HepG2 (cell line): Measurements from ENCODE around the gene MYL6B. TPM values are rescaled to one million over a fixed set of nuclear protein-coding genes. Genes with fewer than 3 reads are reported as not detected.

Experiments
- ATAC-seq: fragments of 200-7000 bp; cut with Tn5 transposase; 3 replicates; pipeline ENCODE4 v1.9.1; 2020; ENCODE audit warnings: mild to moderate bottlenecking, moderate library complexity
- BruUV-seq: library from RNA; stranded (reverse); fragments of 400-500 nt; replicated peaks from 2 replicates; lab custom pipeline; 2021; lab: Mats Ljungman, UMichigan
- CTCF ChIA-PET: fragments of 300-600 bp; formaldehyde crosslinking; extraction: SDS; loops from one replicate; lab custom pipeline; 2021; ENCODE audit warnings: low total read pairs, inconsistent platforms, low intra/inter-chr PET ratio; lab: Yijun Ruan, JAX
- POLR2A ChIA-PET: fragments of 350-600 bp; sonication (Branson Sonifier 250); formaldehyde crosslinking; loops from one replicate; lab custom pipeline; 2020; ENCODE audit warnings: antibody characterized with exemption, inconsistent platforms; lab: Yijun Ruan, JAX
- DNase-seq: peaks from one replicate; pipeline ENCODE4 v3.0.0-alpha.2; 2015; ENCODE audit warnings: low spot score
- FAIRE-seq: peaks from 3 replicates; lab custom pipeline; 2011; peaks lifted over from hg19 to GRCh38; lab: Jason Lieb, UNC
- H2AFZ ChIP-seq: one replicate; pipeline ENCODE4 v1.6.1; 2011; ENCODE audit warnings: low read length, inconsistent platforms
- H3K27ac ChIP-seq: fragments of 300-600 bp; 3 replicates; pipeline ENCODE4 v1.8.0; 2011; ENCODE audit warnings: mixed run types, mild to moderate bottlenecking, mixed read lengths, low read length, inconsistent platforms; ENCODE audit not compliant: insufficient read depth; ENCODE audit errors: extremely low read length
- H3K27me3 ChIP-seq, 2 experiments: fragments of 200-600 bp in 1 of 2; 2 replicates in 1 of 2; 3 replicates in 1 of 2; pipeline versions ENCODE4 v1.6.0 to v1.8.0; 2011; ENCODE audit warnings: low read length in 2 of 2, mild to moderate bottlenecking in 2 of 2, moderate library complexity in 2 of 2, inconsistent platforms in 1 of 2; ENCODE audit not compliant: insufficient read depth in 2 of 2, control insufficient read depth in 1 of 2
- H3K36me3 ChIP-seq, 2 experiments: fragments of 200-600 bp in 1 of 2; replicated peaks in 1 of 2; 2 replicates in 1 of 2; 3 replicates in 1 of 2; pipeline versions ENCODE4 v1.5.1 to v1.8.0; 2011; ENCODE audit warnings: low read length in 2 of 2, inconsistent platforms in 1 of 2; ENCODE audit not compliant: insufficient read depth in 2 of 2, control insufficient read depth in 1 of 2
- H3K4me1 ChIP-seq: 2 replicates; pipeline ENCODE4 v1.5.1; 2012; ENCODE audit warnings: low read length, inconsistent platforms; ENCODE audit not compliant: insufficient read depth
- H3K4me2 ChIP-seq: 2 replicates; pipeline ENCODE4 v1.6.0; 2011; ENCODE audit warnings: low read depth, low read length, inconsistent platforms
- H3K4me3 ChIP-seq, 3 experiments: fragments of 200-600 bp in 1 of 3; sonication (generic), shearing (Covaris generic) in 1 of 3; replicated peaks in 1 of 3; 2 replicates each; pipeline ENCODE4 v1.5.1; 2011 to 2016; ENCODE audit warnings: low read length in 3 of 3, inconsistent platforms in 2 of 3, low read depth in 2 of 3, mild to moderate bottlenecking in 2 of 3, control low read depth in 1 of 3, mixed read lengths in 1 of 3; ENCODE audit not compliant: insufficient read depth in 1 of 3
- H3K79me2 ChIP-seq: one replicate; pipeline ENCODE4 v1.6.1; 2011; ENCODE audit warnings: low read length, inconsistent platforms; ENCODE audit not compliant: insufficient read depth
- H3K9ac ChIP-seq: 2 replicates; pipeline ENCODE4 v1.6.0; 2011; ENCODE audit warnings: mild to moderate bottlenecking, low read depth, low read length, inconsistent platforms; ENCODE audit not compliant: insufficient read depth
- H3K9me3 ChIP-seq: 2 replicates; pipeline ENCODE4 v1.5.1; 2012; ENCODE audit warnings: mild to moderate bottlenecking, low read length
- H4K20me1 ChIP-seq: 2 replicates; pipeline ENCODE4 v1.6.0; 2011; ENCODE audit warnings: inconsistent platforms, mild to moderate bottlenecking, low read length, moderate library complexity; ENCODE audit not compliant: insufficient read depth
- MBD4 ChIP-seq: IDR thresholded peaks from 2 replicates; pipeline ENCODE4 v1.6.1; 2012; ENCODE audit warnings: low read length, inconsistent platforms, borderline replicate concordance
- NCOA1 ChIP-seq: sonication (generic); formaldehyde crosslinking; IDR thresholded peaks from 2 replicates; pipeline ENCODE4 v1.9.0; 2021; ENCODE audit warnings: missing genetic modification reagents
- POLR2A ChIP-seq, 2 experiments: IDR thresholded peaks; 2 replicates each; pipeline ENCODE4 v1.6.1; 2011; ENCODE audit warnings: low read depth in 2 of 2, low read length in 2 of 2, mild to moderate bottlenecking in 1 of 2, moderate library complexity in 1 of 2; ENCODE audit not compliant: insufficient read depth in 1 of 2
- POLR2G ChIP-seq: fragments of 200-400 bp; formaldehyde crosslinking; IDR thresholded peaks from 2 replicates; pipeline ENCODE4 v1.6.1; 2018; ENCODE audit warnings: mild to moderate bottlenecking, low read depth, low read length, moderate library complexity
- RBFOX2 ChIP-seq: fragments of 200-400 bp; formaldehyde crosslinking; IDR thresholded peaks from 2 replicates; pipeline ENCODE4 v1.6.1; 2017; ENCODE audit warnings: low read depth, mild to moderate bottlenecking, low read length
- TSC22D2 ChIP-seq: sonication (generic); formaldehyde crosslinking; IDR thresholded peaks from 2 replicates; pipeline ENCODE4 v1.5.1; 2020; ENCODE audit warnings: missing genetic modification reagents, mild to moderate bottlenecking, borderline replicate concordance
- WGBS: methylation state at CpG from one replicate; pipeline ENCODE4 v1.1.6; 2017; ENCODE audit warnings: low lambda C conversion rate; 5-methylcytosine and 5-hydroxymethylcytosine counted together
- in situ Hi-C: cut with HindIII; loops from 2 replicates; pipeline ENCODE4 v1.10.0; 2017; ENCODE audit warnings: low pct_unique_long_range_greater_than_20kb; ENCODE audit not compliant: extremely low pct_ligation_motif_present
- intact Hi-C: fragments of 100-400 bp; cut with micrococcal nuclease; formaldehyde crosslinking; loops from one replicate; pipeline ENCODE4 v1.10.0; 2022; ENCODE audit not compliant: unreplicated experiment
- polyA plus RNA-seq, 8 experiments: library from polyadenylated mRNA; depleted of rRNA in 3 of 8; stranded (reverse) in 7 of 8; unstranded in 1 of 8; fragments of >200 nt; fragmentation: Illumina TruSeq in 4 of 8; extraction: Trizol in 4 of 8; gene quantifications; 2 replicates each; pipeline versions ENCODE4 v1.2.1 to v1.2.3, GENCODE V29; 2011 to 2016; ENCODE audit warnings: low read depth in 4 of 8, missing spikeins in 1 of 8, mixed read lengths in 1 of 8; ENCODE audit not compliant: insufficient read depth in 1 of 8
- total RNA-seq, 5 experiments: library from RNA; depleted of rRNA; stranded (reverse); fragments of >200 nt; fragmentation: Illumina TruSeq; extraction: Trizol; gene quantifications; 2 replicates each; pipeline ENCODE4 v1.2.3, GENCODE V29; 2016; ENCODE audit warnings: low read depth in 1 of 5
- TF ChIP-seq, protein P1 (sequence below): sonication (generic); IDR thresholded peaks from 2 replicates; pipeline ENCODE4 v1.6.1; 2016; ENCODE audit warnings: low read depth, borderline replicate concordance

MYL6B gene
- total and polyA plus RNA-seq, 2 of the 13 experiments (the other 11 are each of a cell fraction or from before 2014, with no cell fraction given) = 75.7 to 88.7 TPM

DNA sequence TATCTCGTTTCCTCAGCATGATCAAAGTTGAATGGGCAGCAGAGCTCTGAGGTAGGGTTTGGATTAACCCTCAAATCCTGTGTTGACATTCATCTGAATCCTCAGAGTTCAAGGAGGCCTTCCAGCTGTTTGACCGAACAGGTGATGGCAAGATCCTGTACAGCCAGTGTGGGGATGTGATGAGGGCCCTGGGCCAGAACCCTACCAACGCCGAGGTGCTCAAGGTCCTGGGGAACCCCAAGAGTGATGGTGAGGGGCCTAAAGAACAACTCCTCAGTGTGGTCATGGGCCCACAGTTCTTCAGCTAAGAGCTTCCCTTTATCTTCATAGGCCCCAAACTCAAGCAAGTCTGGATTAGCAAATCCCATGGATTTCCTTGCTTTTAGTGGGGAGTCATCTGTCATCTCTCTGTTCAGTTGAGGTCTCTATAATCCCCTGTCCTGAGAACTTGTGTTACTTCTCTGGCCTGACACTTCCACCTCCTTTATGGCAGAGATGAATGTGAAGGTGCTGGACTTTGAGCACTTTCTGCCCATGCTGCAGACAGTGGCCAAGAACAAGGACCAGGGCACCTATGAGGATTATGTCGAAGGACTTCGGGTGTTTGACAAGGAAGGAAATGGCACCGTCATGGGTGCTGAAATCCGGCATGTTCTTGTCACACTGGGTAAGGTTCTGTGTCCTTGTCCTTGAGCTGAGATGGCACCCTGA, 7.2 kb downstream of the MYL6B start:
- H3K9me3 ChIP-seq = no peaks in the 10 kb centered on the region
- peak overlapping the region; percentile 92 to 99 (median 95) for H3K4me3 ChIP-seq
- DNase-seq = no peak
- peak overlapping the region; percentile 87 for H3K27ac ChIP-seq
- peaks cover 50% of the 10 kb centered on the region for H3K4me1 ChIP-seq
- TF ChIP-seq TSC22D2 (CRISPR knock-in tag) (no peak), MBD4 (0 out of 2 replicates have a peak, but pooled peaks have one; percentile 49), NCOA1 (CRISPR knock-in tag) (no peak), POLR2A (IDR thresholded peaks at IDR 0.05; ENCODE audit: insufficient read depth in 1 of 2, low read depth in 2 of 2, low read length in 2 of 2) (0 out of 4 replicates have a peak, but pooled peaks of 1 of the 2 experiments have one; percentile 8), POLR2G (peak; percentile 43), RBFOX2 (peak; percentile 53)
- TF ChIP-seq, protein P1, sequence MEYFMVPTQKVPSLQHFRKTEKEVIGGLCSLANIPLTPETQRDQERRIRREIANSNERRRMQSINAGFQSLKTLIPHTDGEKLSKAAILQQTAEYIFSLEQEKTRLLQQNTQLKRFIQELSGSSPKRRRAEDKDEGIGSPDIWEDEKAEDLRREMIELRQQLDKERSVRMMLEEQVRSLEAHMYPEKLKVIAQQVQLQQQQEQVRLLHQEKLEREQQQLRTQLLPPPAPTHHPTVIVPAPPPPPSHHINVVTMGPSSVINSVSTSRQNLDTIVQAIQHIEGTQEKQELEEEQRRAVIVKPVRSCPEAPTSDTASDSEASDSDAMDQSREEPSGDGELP = 0 out of 2 replicates have a peak, but pooled peaks have one; percentile 20
- no peak for FAIRE-seq
- no peaks in the 10 kb centered on the region; a peak in 1 of 5 replicates for H3K27me3 ChIP-seq
- intact Hi-C loops (loop anchor here (2.0 to 5.0 kb wide), 2 partner anchors 33 kb away; no protein-coding TSS in a partner anchor), in situ Hi-C loops (loop anchor here (5.0 kb wide), 1 partner anchor 37 kb away; no protein-coding TSS in a partner anchor)
- H3K4me2 ChIP-seq = peak overlapping the region; percentile 83
- peaks cover 22 to 41% of the 10 kb centered on the region in 2 experiments for H3K36me3 ChIP-seq
- no peak overlapping the region for H2AFZ ChIP-seq
- 79% methylated on average over 8 of the region's 8 CpGs for WGBS
- no peak for ATAC-seq
- BruUV-seq = no TSS peak
- CTCF ChIA-PET = no interaction called here
- H3K79me2 ChIP-seq = peaks cover 25% of the 10 kb centered on the region
- H3K9ac ChIP-seq = peak overlapping the region; percentile 100
- POLR2A ChIA-PET = interaction anchor here (1.2 to 3.4 kb wide), 8 partner anchors 16 to 230 kb away, joined by 3 to 30 read pairs (median 6); partner anchors contain the start of genes ESYT1, RPL41, SMARCC2 and ZC3H10
- peaks cover 28% of the 10 kb centered on the region for H4K20me1 ChIP-seq
